GM18907 (cell line): Measurements from ENCODE around the gene SPHK1.

Experiments used
- ATAC-seq: cut with Tn5 transposase; IDR thresholded peaks from one replicate; pipeline ENCODE4 v1.9.1; 2021; ENCODE audit warnings: mild to moderate bottlenecking, moderate library complexity; ENCODE audit not compliant: unreplicated experiment

The SPHK1 gene

GRCh38 chr17:76363107-76363842 lies 21.1 kb upstream of the SPHK1 start:
- no peak for ATAC-seq

- ATAC-seq: no peak
Observed at GRCh38 chr17:76365256-76365903, 19.0 kb upstream of the SPHK1 start.

- ATAC-seq: no peak
Observed at GRCh38 chr17:76366247-76366646, 18.2 kb upstream of the SPHK1 start.

GRCh38 chr17:76367642-76368041 lies 16.8 kb upstream of the SPHK1 start:
- ATAC-seq: no peak

GRCh38 chr17:76368545-76368944 lies 15.9 kb upstream of the SPHK1 start:
- ATAC-seq: no peak

GRCh38 chr17:76369379-76369778 lies 15.0 kb upstream of the SPHK1 start:
- no peak for ATAC-seq

GRCh38 chr17:76369804-76370203 lies 14.6 kb upstream of the SPHK1 start:
- no peak for ATAC-seq

GRCh38 chr17:76370261-76370993 lies 14.0 kb upstream of the SPHK1 start:
- no peak for ATAC-seq

GRCh38 chr17:76371656-76372628 lies 12.5 kb upstream of the SPHK1 start:
- no peak for ATAC-seq

- ATAC-seq: no peak
Observed at GRCh38 chr17:76376318-76377133, 7.9 kb upstream of the SPHK1 start.

GRCh38 chr17:76378548-76379274 lies 5.7 kb upstream of the SPHK1 start:
- no peak for ATAC-seq

GRCh38 chr17:76379275-76379641 lies 5.2 kb upstream of the SPHK1 start:
- ATAC-seq: no peak

- no peak for ATAC-seq
Observed at GRCh38 chr17:76379646-76380376, 4.6 kb upstream of the SPHK1 start.

- no peak for ATAC-seq
Observed at GRCh38 chr17:76381633-76382350, 2.6 kb upstream of the SPHK1 start.

- no peak for ATAC-seq
Observed at GRCh38 chr17:76382351-76382802, 2.0 kb upstream of the SPHK1 start.

GRCh38 chr17:76382803-76383545 lies 1.4 kb upstream of the SPHK1 start:
- peak; percentile 24 for ATAC-seq

GRCh38 chr17:76383546-76384221 lies 725 bp upstream of the SPHK1 start:
- ATAC-seq: peak; percentile 11
